Activated CD4-positive, alpha-beta T cell treated with anti-CD3 and anti-CD28 coated beads, Interleukin-2, amount 50 U/mL, for 48 hours (primary cell): ENCODE measurements around the gene TRIM33.

Experiments used
- DNase-seq, 2 experiments: peaks; one replicate each; pipeline ENCODE4 v3.0.0-alpha.2; 2020

The TRIM33 gene

DNA sequence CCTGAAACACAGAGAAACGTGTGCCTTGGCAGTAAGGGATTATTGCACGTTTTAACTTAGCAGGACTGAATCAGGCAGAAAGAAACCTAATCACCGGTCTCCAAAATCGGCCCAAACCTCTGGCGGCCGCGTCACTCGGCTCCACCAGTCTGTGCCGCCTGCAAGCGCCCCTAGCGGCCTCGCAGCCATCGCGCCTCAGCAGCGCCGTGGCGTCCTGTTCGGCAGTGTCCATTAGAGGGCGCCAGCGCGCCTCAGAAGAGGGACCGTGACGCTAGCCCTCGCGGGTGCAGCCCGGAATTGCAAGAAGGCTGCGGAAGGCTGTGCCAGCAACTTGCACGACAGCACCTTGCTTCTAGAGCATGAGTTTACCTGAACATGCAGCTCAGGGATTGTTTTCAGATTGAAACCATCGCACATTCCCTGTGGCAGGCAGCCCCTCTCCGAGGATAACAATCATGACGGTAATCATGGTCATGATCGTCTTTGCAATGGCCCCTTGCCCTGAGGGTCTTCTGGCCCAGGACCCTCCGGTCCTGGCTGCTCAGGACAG, 164.4 kb downstream of the TRIM33 start:
- peak; percentile 97 to 98 for DNase-seq

DNA sequence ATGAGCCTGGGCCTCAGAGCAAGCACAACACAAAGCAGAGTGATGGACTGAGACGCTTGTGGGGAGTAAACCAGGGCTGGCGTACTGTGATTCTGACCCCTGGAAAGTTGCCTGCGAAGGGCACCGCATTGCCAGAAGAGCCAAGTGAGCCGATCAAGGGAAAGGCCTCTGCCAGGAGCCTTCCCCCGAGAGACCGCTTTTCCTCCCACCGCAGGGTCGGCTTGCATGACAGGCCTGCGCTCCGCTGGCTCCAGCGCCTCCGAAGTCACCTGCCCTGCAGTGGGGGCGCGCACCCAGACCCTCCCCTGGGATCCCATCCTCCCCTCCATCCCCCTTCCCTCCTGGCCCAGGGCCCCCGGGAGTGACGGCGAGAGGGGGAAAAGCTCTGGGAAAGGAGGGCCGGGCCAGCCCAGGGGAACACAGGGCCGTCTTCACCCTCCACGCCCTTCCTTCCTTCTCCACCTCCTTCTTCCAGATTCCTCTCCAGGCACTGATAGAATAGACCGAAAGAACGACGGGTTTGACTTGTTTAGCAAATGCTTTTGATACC, 165.0 kb downstream of the TRIM33 start:
- no peak for DNase-seq

DNA sequence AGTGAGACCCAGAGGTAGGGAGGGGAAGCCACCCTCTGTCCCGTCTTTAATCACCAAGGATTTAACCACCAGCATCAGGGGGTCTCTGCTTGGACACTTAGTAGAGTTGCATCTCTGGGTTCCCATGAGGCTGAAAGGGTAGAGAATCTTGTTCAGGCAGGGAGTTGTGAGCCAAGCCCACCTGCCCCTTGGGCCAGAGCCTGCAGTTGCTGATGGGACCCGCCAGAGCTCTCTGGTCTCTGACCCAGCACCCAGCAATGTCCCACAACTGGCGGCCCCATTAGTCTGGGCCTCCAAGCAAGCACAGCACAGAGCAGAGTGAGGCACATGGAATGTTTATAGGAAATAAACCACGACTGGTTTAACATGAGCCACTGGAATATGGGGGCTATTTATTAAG, 166.3 kb downstream of the TRIM33 start:
- DNase-seq = no peak
